B cell (primary cell): ENCODE results near the gene LMNB1.

ENCODE experiments used
- EZH2 ChIP-seq: IDR thresholded peaks from 2 replicates; pipeline ENCODE4 v1.6.1; 2012; ENCODE audit warnings: borderline replicate concordance, low read depth, mild to moderate bottlenecking, moderate library complexity, low read length; ENCODE audit not compliant: insufficient read depth, poor library complexity, severe bottlenecking
- TF ChIP-seq, protein P1 (sequence below): fragments of 200-600 bp; IDR thresholded peaks from one replicate; pipeline ENCODE4 v1.8.0; 2022; ENCODE audit warnings: antibody characterized with exemption, mild to moderate bottlenecking

DNA sequence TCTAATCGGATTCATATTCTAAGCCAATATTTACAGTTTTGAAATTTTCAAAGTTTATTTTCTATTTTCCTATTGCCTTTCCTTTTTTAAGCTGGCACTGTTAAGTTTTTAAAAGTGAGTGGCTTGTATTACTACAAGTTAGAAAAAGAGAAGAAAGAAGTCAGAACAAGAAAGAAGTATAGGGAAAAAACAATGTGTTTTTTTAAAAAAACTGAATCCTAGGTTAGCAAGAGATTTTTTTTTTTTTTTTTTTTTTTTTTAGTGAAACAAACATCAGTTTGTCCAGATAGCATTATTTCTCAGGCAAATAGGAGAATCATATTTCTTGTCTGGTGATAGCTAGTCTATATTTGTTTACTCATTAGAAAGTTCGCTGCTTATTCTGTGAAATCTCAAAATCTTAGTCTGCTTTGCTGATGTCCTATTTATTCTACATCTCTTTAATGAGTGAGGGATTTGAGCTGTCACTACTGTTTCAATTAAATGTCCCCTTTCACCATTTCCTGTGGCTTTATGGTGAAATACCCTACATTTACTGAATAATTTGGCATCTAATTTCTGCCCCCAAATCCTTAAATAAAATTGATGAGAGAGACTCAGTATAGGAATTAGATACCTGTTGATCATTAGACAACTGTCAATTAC is 19.1 kb upstream of the LMNB1 start:
- TF ChIP-seq, protein P1, sequence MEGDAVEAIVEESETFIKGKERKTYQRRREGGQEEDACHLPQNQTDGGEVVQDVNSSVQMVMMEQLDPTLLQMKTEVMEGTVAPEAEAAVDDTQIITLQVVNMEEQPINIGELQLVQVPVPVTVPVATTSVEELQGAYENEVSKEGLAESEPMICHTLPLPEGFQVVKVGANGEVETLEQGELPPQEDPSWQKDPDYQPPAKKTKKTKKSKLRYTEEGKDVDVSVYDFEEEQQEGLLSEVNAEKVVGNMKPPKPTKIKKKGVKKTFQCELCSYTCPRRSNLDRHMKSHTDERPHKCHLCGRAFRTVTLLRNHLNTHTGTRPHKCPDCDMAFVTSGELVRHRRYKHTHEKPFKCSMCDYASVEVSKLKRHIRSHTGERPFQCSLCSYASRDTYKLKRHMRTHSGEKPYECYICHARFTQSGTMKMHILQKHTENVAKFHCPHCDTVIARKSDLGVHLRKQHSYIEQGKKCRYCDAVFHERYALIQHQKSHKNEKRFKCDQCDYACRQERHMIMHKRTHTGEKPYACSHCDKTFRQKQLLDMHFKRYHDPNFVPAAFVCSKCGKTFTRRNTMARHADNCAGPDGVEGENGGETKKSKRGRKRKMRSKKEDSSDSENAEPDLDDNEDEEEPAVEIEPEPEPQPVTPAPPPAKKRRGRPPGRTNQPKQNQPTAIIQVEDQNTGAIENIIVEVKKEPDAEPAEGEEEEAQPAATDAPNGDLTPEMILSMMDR, result no peak
- TF ChIP-seq EZH2, result no peak
